D341Med (cell line): ENCODE data around the gene F2R.
A peak's percentile ranks its signal among the peaks of the same experiment; 100 is the strongest.
"Not testable (repeated sequence)": the region's sequence is repeated elsewhere in the genome, so short reads cannot be mapped to it uniquely, and the experiment has no call there.

Experiments used
- DNase-seq: peaks from one replicate; pipeline ENCODE4 v3.0.0; 2012; ENCODE audit warnings: low spot score

The F2R gene

GRCh38 chr5:76715736-76716455, at the start of gene F2R:
F2R (plus strand) TSS chr5:76716126; CDS start chr5:76716308, 182 bp downstream.
- DNase-seq: peak; percentile 92

- DNase-seq: no peak
Observed at GRCh38 chr5:76667495-76667894, 48.4 kb upstream of the F2R start.

- DNase-seq: no peak
Observed at GRCh38 chr5:76669245-76669644, 46.7 kb upstream of the F2R start.

- DNase-seq: no peak
Observed at GRCh38 chr5:76670508-76670907, 45.4 kb upstream of the F2R start.

GRCh38 chr5:76672242-76672641, 43.7 kb upstream of the F2R start:
- no peak for DNase-seq

- DNase-seq: no peak
Observed at GRCh38 chr5:76673125-76673524, 42.8 kb upstream of the F2R start.

GRCh38 chr5:76674330-76675066, 41.4 kb upstream of the F2R start:
- no peak for DNase-seq

GRCh38 chr5:76675364-76675763, 40.6 kb upstream of the F2R start:
- DNase-seq: no peak

- no peak for DNase-seq
Observed at GRCh38 chr5:76677849-76678472, 38.0 kb upstream of the F2R start.

GRCh38 chr5:76679231-76679630, 36.7 kb upstream of the F2R start:
- no peak for DNase-seq

GRCh38 chr5:76680826-76681225, 35.1 kb upstream of the F2R start:
- DNase-seq: not testable (repeated sequence)

- no peak for DNase-seq
Observed at GRCh38 chr5:76681287-76681686, 34.6 kb upstream of the F2R start.

GRCh38 chr5:76682387-76682786, 33.5 kb upstream of the F2R start:
- no peak for DNase-seq

- no peak for DNase-seq
Observed at GRCh38 chr5:76683816-76684731, 31.9 kb upstream of the F2R start.

GRCh38 chr5:76684756-76685519, 31.0 kb upstream of the F2R start:
- no peak for DNase-seq

GRCh38 chr5:76685704-76686103, 30.2 kb upstream of the F2R start:
- DNase-seq: no peak

- DNase-seq: no peak
Observed at GRCh38 chr5:76688212-76688611, 27.7 kb upstream of the F2R start.

- no peak for DNase-seq
Observed at GRCh38 chr5:76688836-76689235, 27.1 kb upstream of the F2R start.

- DNase-seq: no peak
Observed at GRCh38 chr5:76689321-76690036, 26.4 kb upstream of the F2R start.

- no peak for DNase-seq
Observed at GRCh38 chr5:76690037-76690679, 25.8 kb upstream of the F2R start.
